Fibroblast of lung (primary cell): ENCODE results near the gene IMMP2L.

Source experiments
- EZH2 ChIP-seq: IDR thresholded peaks from 2 replicates; pipeline ENCODE4 v1.5.1; 2012; ENCODE audit warnings: low read length, control low read depth, mild to moderate bottlenecking; ENCODE audit errors: missing control alignments
- TF ChIP-seq, protein P1 (sequence below), 2 donors: IDR thresholded peaks in 1 of 2; conservative IDR thresholded peaks in 1 of 2; 1 replicate in 1 of 2; 2 replicates in 1 of 2; pipeline ENCODE4 v1.5.1; 2011 to 2012; ENCODE audit warnings: low read length in 2 of 2, control low read depth in 1 of 2, inconsistent platforms in 1 of 2, low read depth in 1 of 2, mild to moderate bottlenecking in 1 of 2

DNA sequence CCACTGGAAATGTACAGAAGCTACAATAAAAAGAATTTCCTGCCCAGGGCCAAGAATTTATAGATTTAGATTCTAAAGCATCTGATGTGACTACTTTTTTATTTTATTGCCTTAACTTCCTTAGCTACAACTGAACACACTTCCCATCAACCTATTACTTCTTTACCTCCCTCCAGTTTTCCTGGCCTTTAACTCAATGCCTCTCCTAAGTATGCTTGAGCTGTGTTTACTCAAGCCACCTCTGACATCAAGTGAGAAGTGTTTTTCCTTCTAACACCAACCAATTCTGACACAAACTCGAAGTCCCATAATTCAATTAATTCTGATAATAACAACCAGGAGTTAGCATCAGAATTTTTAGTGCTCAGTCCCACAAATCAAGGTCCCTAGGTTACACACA is 170.0 kb downstream of the IMMP2L start:
- TF ChIP-seq, protein P1, sequence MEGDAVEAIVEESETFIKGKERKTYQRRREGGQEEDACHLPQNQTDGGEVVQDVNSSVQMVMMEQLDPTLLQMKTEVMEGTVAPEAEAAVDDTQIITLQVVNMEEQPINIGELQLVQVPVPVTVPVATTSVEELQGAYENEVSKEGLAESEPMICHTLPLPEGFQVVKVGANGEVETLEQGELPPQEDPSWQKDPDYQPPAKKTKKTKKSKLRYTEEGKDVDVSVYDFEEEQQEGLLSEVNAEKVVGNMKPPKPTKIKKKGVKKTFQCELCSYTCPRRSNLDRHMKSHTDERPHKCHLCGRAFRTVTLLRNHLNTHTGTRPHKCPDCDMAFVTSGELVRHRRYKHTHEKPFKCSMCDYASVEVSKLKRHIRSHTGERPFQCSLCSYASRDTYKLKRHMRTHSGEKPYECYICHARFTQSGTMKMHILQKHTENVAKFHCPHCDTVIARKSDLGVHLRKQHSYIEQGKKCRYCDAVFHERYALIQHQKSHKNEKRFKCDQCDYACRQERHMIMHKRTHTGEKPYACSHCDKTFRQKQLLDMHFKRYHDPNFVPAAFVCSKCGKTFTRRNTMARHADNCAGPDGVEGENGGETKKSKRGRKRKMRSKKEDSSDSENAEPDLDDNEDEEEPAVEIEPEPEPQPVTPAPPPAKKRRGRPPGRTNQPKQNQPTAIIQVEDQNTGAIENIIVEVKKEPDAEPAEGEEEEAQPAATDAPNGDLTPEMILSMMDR (conservative IDR thresholded peaks at IDR 0.05 in 1 of 2, IDR thresholded peaks at IDR 0.05 in 1 of 2; ENCODE audit: low read depth in 1 of 2, low read length in 2 of 2) = no peak
- no peak for TF ChIP-seq EZH2
